Chondrocyte (in vitro differentiated cells): ENCODE results near the gene KLHL17. TPM values are rescaled to one million over a fixed set of nuclear protein-coding genes. Genes with fewer than 3 reads are reported as not detected.

Experiments used
- DNase-seq: peaks from one replicate; pipeline ENCODE4 v3.0.0; 2021; ENCODE audit warnings: mixed read lengths, low spot score
- H3K27ac Mint-ChIP-seq: one replicate; pipeline ENCODE4 v1.8.0; 2021; ENCODE audit warnings: mild to moderate bottlenecking, moderate library complexity, mixed read lengths; ENCODE audit not compliant: unreplicated experiment
- H3K27me3 Mint-ChIP-seq: 2 replicates; pipeline ENCODE4 v1.8.0; 2021; ENCODE audit warnings: low read depth, mixed read lengths
- H3K36me3 Mint-ChIP-seq: 2 replicates; pipeline ENCODE4 v1.8.0; 2021; ENCODE audit warnings: low read depth, mixed read lengths
- H3K4me1 Mint-ChIP-seq: 2 replicates; pipeline ENCODE4 v1.8.0; 2021; ENCODE audit warnings: low read depth, mild to moderate bottlenecking, mixed read lengths
- H3K4me3 Mint-ChIP-seq: one replicate; pipeline ENCODE4 v1.8.0; 2021; ENCODE audit warnings: mild to moderate bottlenecking, moderate library complexity, mixed read lengths; ENCODE audit not compliant: unreplicated experiment
- H3K9me3 Mint-ChIP-seq: 2 replicates; pipeline ENCODE4 v1.8.0; 2021; ENCODE audit warnings: low read depth, mixed read lengths
- long read RNA-seq: library from polyadenylated mRNA; stranded (forward); transcript quantifications from one replicate; pipeline ENCODE4 v2.0.0, GENCODE V29; 2021
- total RNA-seq: library from RNA; stranded (reverse); gene quantifications from 3 replicates; pipeline ENCODE4 v1.2.1, GENCODE V29; 2021
- TF ChIP-seq, protein P1 (sequence below): fragments of 200-600 bp; sonication (generic); IDR thresholded peaks from 2 replicates; pipeline ENCODE4 v1.5.0; 2021; ENCODE audit warnings: antibody characterized with exemption, mild to moderate bottlenecking, moderate library complexity

The KLHL17 gene
- 17.4 to 24.3 TPM (median 19.1 TPM) in 3 replicates for total RNA-seq
- long read RNA-seq, transcript KLHL17-201 (12 exons, 2,560 nt) = major isoform, 5 of 32 reads
- long read RNA-seq, partial matches to known transcripts = 4 of 32 reads
- long read RNA-seq, other reads (novel, unspliced or antisense) = 23 of 32 reads

DNA sequence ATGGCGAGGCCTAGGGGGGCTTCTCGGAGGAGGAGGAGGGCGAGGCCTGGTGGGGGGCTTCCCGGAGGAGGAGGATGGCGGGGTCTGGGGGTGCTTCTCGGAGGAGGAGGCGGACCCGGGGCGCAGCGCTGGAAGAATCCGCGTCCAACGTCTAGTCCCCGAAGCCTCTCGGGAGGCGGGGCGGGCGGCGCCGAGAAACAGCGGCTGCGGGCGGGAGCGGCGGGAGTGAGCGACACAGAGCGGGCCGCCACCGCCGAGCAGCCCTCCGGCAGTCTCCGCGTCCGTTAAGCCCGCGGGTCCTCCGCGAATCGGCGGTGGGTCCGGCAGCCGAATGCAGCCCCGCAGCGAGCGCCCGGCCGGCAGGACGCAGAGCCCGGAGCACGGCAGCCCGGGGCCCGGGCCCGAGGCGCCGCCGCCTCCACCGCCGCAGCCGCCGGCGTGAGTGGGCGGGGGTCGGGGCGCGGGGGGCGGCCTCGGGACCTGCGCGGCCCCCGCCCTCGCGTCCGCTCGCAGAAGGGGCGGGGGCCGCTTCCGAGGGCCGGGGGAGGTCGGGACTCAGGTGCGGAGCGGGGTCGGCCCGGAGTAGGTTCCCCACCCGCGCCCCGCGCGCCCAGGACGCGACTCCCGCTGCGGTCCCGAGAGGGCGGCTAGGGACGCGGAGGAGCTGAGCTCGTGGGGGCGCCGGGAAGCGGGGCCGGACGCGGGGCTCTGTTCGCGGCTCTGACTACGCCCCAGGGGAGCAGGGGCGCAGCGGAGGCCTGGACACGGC lies at the start of gene KLHL17:
TSS of gene KLHL17 (plus strand) at position 222 of the 769 bp plus-strand sequence. CDS start at position 332, 110 bp downstream.
- peak within 1 kb of the TSS; percentile 67 for H3K4me3 Mint-ChIP-seq
- peaks cover 18% of the 10 kb centered on the region for H3K4me1 Mint-ChIP-seq
- no peaks in the 10 kb centered on the region for H3K9me3 Mint-ChIP-seq
- DNase-seq = no peak
- H3K27ac Mint-ChIP-seq = peak within 1 kb of the TSS; percentile 49
- TF ChIP-seq, protein P1, sequence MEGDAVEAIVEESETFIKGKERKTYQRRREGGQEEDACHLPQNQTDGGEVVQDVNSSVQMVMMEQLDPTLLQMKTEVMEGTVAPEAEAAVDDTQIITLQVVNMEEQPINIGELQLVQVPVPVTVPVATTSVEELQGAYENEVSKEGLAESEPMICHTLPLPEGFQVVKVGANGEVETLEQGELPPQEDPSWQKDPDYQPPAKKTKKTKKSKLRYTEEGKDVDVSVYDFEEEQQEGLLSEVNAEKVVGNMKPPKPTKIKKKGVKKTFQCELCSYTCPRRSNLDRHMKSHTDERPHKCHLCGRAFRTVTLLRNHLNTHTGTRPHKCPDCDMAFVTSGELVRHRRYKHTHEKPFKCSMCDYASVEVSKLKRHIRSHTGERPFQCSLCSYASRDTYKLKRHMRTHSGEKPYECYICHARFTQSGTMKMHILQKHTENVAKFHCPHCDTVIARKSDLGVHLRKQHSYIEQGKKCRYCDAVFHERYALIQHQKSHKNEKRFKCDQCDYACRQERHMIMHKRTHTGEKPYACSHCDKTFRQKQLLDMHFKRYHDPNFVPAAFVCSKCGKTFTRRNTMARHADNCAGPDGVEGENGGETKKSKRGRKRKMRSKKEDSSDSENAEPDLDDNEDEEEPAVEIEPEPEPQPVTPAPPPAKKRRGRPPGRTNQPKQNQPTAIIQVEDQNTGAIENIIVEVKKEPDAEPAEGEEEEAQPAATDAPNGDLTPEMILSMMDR = no peak
- peaks cover 4% of the 10 kb centered on the region for H3K36me3 Mint-ChIP-seq
- H3K27me3 Mint-ChIP-seq = no peaks in the 10 kb centered on the region

DNA sequence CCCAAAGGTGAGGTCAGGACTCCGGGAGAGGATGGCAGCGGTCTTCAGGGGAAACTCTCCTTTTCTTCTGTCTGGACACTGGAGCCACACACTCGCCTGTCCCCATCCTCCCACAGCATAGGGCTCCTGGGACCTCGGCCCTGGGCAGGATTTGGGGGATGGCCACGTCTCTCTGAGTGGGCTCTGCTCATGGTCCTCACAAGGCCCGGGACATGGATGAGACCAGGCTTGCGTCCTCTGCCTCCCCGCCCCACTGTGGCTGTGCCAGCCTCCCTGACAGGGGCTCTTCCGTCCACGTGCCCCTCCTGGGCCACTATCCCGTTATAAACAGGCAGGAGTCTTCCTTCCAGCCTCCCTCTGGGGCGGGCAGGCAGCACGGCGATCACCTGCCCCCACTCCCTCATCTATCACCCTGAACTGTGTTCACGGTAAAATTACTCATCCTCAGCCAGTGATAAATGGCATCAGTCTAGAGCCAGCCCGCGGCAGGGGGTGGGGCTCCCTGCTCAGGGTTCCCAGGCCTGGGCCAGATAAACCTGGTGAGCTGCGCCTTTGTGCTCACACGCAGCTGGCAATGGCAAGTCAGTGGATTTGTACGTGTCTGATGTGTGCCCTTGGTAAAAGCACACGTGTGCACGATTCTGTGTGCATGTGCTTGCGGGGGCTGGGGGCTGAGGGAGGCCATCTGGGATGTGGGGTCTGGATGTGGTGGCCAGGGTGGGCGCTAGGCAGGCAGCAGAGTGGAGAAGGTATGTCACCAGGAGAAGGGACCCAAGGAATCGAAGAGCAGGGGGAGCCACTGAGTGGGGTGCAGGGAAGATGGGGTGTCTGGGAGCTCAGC lies 49.3 kb upstream of the KLHL17 start:
- Mint-ChIP-seq H3K27ac (no peak overlapping the region), H3K9me3 (no peaks in the 10 kb centered on the region), H3K27me3 (peaks cover 28% of the 10 kb centered on the region), H3K4me3 (no peak overlapping the region), H3K4me1 (peaks cover 9% of the 10 kb centered on the region), H3K36me3 (no peaks in the 10 kb centered on the region)
- TF ChIP-seq, protein P1 = no peak
- DNase-seq = no peak

DNA sequence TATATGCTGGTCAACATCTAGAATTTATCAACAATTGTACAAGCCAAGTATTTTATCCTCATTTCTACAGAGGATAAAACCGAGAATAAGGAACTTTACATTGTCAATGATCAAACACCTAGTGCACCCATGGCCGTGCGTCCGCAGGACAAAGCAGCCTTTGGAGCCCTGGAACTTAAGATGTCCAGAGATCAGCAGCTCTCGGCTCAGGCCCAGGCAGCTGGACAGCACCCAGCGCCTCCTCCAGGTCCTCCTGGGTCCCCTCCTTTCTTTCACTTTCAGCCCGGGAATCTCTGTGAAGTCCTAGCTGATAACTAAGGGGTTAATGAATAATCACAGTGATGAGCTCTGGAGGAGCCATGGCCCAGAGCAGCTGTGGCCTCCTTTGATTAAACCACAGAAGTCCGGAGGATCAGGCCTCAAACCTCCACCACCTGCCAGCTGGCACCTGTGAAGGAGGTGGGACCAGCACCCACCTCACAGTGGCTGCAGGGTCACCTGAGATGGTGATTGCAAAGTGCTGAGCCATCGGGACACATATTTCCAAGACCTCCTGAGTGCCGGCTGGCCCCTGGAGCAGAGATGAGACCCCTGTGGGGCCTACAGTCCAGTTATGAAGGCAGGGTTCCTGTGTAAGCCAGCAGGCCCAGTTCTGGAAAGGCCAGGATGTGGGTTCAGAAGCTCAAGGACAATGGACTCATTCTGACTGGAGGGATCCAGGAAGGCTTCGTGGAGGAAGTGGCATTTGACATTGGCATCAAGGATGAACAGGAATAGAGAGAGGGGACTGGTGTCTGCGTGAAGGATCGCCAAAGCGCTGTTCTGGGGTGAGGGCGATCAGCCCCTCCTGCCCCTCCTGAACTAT lies 48.3 kb upstream of the KLHL17 start:
- H3K36me3 Mint-ChIP-seq = no peaks in the 10 kb centered on the region
- H3K27me3 Mint-ChIP-seq = peaks cover 30% of the 10 kb centered on the region
- no peaks in the 10 kb centered on the region for H3K9me3 Mint-ChIP-seq
- no peak overlapping the region for H3K27ac Mint-ChIP-seq
- H3K4me3 Mint-ChIP-seq = no peak overlapping the region
- no peak for DNase-seq
- peaks cover 3% of the 10 kb centered on the region for H3K4me1 Mint-ChIP-seq
- TF ChIP-seq, protein P1 = no peak

DNA sequence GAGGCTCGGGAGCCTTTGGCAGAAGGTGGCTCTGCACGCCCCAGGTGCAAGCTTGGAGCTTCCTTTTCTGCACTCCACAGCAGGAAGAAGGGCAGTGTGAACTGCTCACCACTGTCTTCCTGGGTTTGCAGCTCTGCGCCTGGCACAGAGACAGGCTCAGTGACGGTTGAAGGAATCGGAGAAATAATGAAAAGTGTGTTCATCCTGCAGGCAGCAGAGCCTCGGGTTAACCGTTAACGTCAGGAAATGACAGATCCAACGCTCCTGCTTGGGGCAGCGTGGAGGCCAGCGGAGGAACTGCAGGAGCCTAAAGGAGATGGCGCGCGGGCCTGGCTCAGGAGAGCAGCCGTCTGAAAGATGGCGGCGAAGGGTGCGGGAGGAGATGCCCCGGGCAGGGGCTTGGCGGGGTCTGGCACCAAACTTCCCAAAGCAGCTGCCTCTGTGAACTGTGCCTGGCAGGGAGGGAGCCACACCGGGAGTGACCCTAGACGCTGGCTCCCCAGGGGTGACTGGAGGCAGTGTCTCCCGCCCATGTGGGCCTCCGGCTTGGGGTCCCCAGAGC lies 47.6 kb upstream of the KLHL17 start:
- peak; percentile 81 for DNase-seq

More for the DNA sequence above, 47.6 kb upstream of the KLHL17 start:
- Mint-ChIP-seq H3K27me3 (peaks cover 35% of the 10 kb centered on the region), H3K36me3 (no peaks in the 10 kb centered on the region), H3K27ac (no peak overlapping the region), H3K9me3 (no peaks in the 10 kb centered on the region), H3K4me3 (no peak overlapping the region), H3K4me1 (peaks cover 3% of the 10 kb centered on the region)
- TF ChIP-seq, protein P1 = peak; percentile 44
